GM12873 (cell line): ENCODE results near the gene RGMB.

Experiments used
- TF ChIP-seq, protein P1 (sequence below): IDR thresholded peaks from 2 replicates; pipeline ENCODE4 v1.5.1; 2012; ENCODE audit warnings: low read depth, mild to moderate bottlenecking, moderate library complexity, low read length, control low read depth; ENCODE audit not compliant: insufficient read depth; ENCODE audit errors: missing control alignments

RGMB gene, protein sequence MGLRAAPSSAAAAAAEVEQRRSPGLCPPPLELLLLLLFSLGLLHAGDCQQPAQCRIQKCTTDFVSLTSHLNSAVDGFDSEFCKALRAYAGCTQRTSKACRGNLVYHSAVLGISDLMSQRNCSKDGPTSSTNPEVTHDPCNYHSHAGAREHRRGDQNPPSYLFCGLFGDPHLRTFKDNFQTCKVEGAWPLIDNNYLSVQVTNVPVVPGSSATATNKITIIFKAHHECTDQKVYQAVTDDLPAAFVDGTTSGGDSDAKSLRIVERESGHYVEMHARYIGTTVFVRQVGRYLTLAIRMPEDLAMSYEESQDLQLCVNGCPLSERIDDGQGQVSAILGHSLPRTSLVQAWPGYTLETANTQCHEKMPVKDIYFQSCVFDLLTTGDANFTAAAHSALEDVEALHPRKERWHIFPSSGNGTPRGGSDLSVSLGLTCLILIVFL

GRCh38 chr5:98773464-98774191 is at the start of gene RGMB:
Gene RGMB, plus strand, starts transcription at chr5:98773663. Its CDS starts 408 bp downstream, at chr5:98774071.
- TF ChIP-seq, protein P1, sequence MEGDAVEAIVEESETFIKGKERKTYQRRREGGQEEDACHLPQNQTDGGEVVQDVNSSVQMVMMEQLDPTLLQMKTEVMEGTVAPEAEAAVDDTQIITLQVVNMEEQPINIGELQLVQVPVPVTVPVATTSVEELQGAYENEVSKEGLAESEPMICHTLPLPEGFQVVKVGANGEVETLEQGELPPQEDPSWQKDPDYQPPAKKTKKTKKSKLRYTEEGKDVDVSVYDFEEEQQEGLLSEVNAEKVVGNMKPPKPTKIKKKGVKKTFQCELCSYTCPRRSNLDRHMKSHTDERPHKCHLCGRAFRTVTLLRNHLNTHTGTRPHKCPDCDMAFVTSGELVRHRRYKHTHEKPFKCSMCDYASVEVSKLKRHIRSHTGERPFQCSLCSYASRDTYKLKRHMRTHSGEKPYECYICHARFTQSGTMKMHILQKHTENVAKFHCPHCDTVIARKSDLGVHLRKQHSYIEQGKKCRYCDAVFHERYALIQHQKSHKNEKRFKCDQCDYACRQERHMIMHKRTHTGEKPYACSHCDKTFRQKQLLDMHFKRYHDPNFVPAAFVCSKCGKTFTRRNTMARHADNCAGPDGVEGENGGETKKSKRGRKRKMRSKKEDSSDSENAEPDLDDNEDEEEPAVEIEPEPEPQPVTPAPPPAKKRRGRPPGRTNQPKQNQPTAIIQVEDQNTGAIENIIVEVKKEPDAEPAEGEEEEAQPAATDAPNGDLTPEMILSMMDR, result no peak

- TF ChIP-seq, protein P1, result no peak
Observed at GRCh38 chr5:98726258-98726657, 47.2 kb upstream of the RGMB start.

DNA sequence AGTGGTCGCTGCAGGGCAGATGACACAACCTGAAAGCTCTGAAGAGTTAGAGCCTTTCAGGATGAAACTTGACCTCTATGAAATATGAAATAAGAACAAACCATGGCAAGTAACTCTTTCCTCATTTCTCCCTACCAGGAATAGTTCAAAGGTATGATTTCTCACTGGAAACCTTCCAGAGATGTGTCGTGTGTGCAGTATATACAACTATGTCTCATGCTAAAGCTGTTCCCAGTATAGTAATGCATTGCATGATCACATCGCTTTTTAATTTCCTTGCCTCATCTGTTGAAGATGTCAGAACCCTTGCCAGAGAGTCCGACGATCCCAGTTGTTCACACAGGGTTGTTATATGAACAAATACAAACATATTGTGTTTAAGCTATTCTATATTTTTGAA is 45.8 kb upstream of the RGMB start:
- TF ChIP-seq, protein P1, result no peak

DNA sequence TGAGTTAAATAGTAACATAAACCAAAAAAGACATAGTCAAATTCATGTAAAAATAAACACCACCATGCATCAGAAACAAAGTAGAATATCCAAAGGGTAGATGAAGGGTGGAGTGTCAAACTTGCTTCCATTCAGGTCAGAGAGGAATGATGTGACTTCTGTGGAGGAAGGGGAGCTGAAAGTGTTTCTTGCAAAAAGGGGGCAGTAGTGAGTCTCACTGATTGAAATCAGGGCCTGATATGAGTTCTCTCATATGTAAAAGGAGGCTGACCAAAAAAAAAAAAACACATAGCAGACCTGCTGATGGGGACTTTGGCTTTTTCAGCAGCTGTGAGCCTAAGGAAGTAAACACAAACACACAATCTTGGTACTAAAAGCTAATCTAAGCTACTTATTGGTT is 38.8 kb upstream of the RGMB start:
- TF ChIP-seq, protein P1, result peak; percentile 31

DNA sequence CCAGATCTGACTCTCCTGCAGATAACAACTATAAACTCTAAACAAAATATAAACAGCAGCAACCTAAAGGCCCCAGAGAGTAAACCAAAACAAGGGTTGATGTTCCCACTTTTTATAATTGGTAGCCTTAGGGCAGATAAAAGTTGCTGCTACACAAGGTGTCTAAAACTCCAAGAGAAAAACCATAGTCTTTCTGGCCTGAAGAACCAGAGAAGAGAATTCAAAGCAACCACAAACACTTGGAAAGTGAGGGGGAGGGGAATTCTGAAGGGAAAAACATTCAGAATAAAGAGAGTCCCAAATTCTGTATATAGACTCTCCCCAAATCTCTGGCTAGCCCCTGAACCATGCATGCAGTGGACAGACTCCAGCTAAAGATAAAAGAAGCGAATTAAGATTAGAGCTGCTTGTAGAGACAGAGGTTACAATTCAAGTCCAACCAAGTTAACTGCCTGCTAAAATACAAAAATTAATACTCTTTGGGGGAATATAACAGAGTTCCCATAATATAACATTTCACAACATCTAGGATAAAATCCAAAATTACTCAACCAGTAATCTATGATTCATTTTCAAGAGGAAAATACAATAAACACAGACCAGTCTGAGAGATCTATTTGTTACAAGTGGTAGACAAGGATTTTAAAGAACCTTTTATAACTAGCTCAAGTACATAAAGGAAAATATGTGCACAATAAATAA is 37.5 kb upstream of the RGMB start:
- TF ChIP-seq, protein P1, result no peak

DNA sequence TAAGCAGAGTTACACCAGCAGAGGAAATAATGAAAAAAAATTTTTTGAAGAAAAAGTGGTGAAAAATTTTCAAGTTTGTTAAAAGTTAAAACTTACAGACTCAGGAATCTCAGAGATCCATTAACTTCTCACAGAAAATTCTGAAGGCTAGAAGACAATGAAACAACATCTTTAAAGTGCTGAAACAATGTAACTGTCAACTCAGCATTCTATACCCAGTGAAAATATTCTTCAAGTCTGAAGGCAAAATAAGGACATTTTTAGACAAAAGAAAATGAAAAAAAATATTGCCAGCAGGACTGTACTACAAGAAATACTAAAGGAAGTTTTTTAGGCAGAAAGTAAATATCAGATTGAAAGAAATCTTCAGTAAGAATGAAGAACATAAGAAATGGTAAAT is 36.7 kb upstream of the RGMB start:
- TF ChIP-seq, protein P1, result no peak

DNA sequence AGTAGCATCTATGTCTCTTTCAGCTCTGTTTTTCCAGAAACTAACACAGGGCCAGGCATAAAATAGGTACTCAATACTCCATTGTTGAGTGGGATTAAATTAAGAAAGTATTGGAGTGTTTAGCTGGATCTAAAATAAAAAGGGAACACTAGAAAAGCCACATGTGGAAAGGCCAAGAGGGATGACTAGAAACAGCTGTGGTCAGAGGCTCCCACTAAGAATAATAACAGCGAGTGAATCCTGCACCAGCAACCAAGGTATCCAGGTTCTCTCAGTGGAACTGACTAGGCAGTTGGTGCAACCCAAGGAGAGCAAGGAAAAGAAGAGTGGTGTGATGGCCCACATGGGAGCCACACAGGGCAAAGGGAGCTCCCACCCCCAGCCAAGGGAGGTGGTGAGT is 31.5 kb upstream of the RGMB start:
- TF ChIP-seq, protein P1, result no peak
